ENCODE measurements around the gene TNS1.

TNS1 gene

DNA sequence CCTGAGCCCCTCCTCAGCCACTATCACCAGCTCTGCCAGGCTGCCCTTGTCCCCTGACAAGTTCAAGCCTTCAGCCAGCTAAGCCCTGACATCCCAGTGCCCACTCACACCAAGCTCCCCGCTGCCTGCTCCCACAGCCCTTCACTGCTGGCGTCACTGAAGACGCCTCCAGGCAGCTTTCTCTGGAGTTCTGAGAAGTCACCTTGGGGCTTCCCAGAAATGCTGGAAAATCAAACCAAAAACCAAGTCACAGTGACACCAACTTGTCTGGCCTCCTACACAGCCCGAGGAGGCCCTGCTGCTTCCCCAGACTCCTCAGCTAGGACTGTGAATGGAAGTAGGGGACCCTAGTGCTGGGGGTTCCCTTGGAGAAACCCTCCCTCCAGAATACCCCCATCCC lies 2.2 kb upstream of the TNS1 start:
- H3K4me3 ChIP-seq (ENCODE audit: low read depth, low read length) = no peak overlapping the region
- DNase-seq (ENCODE audit: low read depth) = no peak
- no peak for TF ChIP-seq CTCF (IDR thresholded peaks at IDR 0.05; ENCODE audit: insufficient read depth, low read depth, low read length, missing control alignments)

DNA sequence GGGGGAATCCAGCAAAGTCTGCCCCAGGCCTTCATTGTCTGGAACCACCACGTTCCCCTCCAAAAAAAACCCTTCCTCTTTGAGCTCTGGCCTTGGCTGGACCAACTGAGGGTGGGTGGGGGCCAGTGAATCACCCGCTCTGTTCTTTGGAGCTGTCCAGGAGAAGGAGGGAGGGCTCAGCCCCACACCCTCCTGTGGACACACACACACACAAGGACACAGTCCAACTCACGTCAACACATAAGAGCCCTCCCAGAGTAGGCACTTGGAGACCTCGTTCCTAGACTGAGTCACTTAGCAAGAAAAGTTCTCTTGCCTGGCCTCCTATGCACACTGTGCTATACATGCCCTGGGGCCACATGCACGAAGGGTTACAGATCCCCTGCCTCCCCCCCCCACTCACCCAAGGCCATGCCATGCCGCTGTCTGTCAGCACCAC lies 1.2 kb upstream of the TNS1 start:
- no peak for TF ChIP-seq CTCF (IDR thresholded peaks at IDR 0.05; ENCODE audit: insufficient read depth, low read depth, low read length, missing control alignments)
- no peak for DNase-seq (ENCODE audit: low read depth)
- no peak overlapping the region for H3K4me3 ChIP-seq (ENCODE audit: low read depth, low read length)

- no peak overlapping the region for H3K4me3 ChIP-seq (ENCODE audit: low read depth, low read length)
- TF ChIP-seq CTCF (IDR thresholded peaks at IDR 0.05; ENCODE audit: insufficient read depth, low read depth, low read length, missing control alignments) = no peak
- no peak for DNase-seq (ENCODE audit: low read depth)
Measured at GRCh38 chr2:218003281-218003944, 618 bp upstream of the TNS1 start.

- no peak for DNase-seq (ENCODE audit: low read depth)
- TF ChIP-seq CTCF (IDR thresholded peaks at IDR 0.05; ENCODE audit: insufficient read depth, low read depth, low read length, missing control alignments) = no peak
- H3K4me3 ChIP-seq (ENCODE audit: low read depth, low read length) = no peak overlapping the region
Measured at GRCh38 chr2:218002143-218002844, 501 bp downstream of the TNS1 start.

DNA sequence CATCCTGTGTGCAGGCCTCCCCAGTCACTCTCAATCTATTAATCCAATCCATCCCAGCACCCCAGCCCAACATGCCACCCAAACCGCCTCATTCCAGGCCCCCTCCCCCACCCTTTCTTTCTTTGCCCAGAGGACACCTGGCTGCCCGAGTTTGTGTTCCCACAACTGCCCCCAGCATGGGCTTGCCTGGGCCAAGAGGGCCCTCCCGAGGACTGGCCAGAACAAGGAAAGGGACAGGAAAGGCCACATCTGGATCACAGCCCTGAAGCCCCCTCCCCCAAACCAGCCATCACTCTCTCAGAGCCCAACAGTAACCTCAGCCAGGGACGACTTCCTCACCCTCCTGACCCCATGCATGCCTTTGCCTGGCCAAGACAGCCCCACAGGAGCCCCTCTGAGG lies 1.2 kb downstream of the TNS1 start:
- no peak overlapping the region for H3K4me3 ChIP-seq (ENCODE audit: low read depth, low read length)
- no peak for TF ChIP-seq CTCF (IDR thresholded peaks at IDR 0.05; ENCODE audit: insufficient read depth, low read depth, low read length, missing control alignments)
- no peak for DNase-seq (ENCODE audit: low read depth)

- TF ChIP-seq CTCF (IDR thresholded peaks at IDR 0.05; ENCODE audit: insufficient read depth, low read depth, low read length, missing control alignments) = no peak
- DNase-seq (ENCODE audit: low read depth) = no peak
- no peak overlapping the region for H3K4me3 ChIP-seq (ENCODE audit: low read depth, low read length)
Measured at GRCh38 chr2:218000136-218000535, 2.7 kb downstream of the TNS1 start.

- no peak for TF ChIP-seq CTCF (IDR thresholded peaks at IDR 0.05; ENCODE audit: insufficient read depth, low read depth, low read length, missing control alignments)
- no peak overlapping the region for H3K4me3 ChIP-seq (ENCODE audit: low read depth, low read length)
- DNase-seq (ENCODE audit: low read depth) = no peak
Measured at GRCh38 chr2:217999595-217999959, 3.2 kb downstream of the TNS1 start.

Data from GM12865 (cell line).